Testis (tissue), 3 donors: ENCODE measurements around the gene ANKS6. TPM values are rescaled to one million over a fixed set of nuclear protein-coding genes. Genes with fewer than 3 reads are reported as not detected.

Source experiments
- DNase-seq: peaks from one replicate; pipeline ENCODE4 v3.0.0-alpha.2; 2019
- H3K27ac ChIP-seq, 2 donors: fragments of 200-600 bp; sonication (generic); one replicate each; pipeline ENCODE4 v1.5.1; 2019
- H3K27me3 ChIP-seq: fragments of 200-600 bp; sonication (generic); one replicate; pipeline ENCODE4 v1.5.1; 2019
- H3K36me3 ChIP-seq: fragments of 200-600 bp; sonication (generic); one replicate; pipeline ENCODE4 v1.5.1; 2017; ENCODE audit warnings: low read depth; ENCODE audit errors: missing control alignments
- H3K4me1 ChIP-seq: fragments of 200-600 bp; sonication (generic); one replicate; pipeline ENCODE4 v1.5.1; 2019
- H3K4me3 ChIP-seq, 2 donors: fragments of 200-600 bp; sonication (generic); one replicate each; pipeline ENCODE4 v1.5.1; 2017 to 2019
- H3K9me3 ChIP-seq: fragments of 200-600 bp; sonication (generic); one replicate; pipeline ENCODE4 v1.5.1; 2017
- POLR2A ChIP-seq: fragments of 450-650 bp; IDR thresholded peaks from one replicate; pipeline ENCODE4 v1.6.1; 2017; ENCODE audit warnings: antibody characterized with exemption, mild to moderate bottlenecking, moderate library complexity
- WGBS, 2 donors: methylation state at CpG; one replicate each; pipeline ENCODE4 v1.1.5; 2018; 5-methylcytosine and 5-hydroxymethylcytosine counted together
- intact Hi-C: fragments of 100-400 bp; cut with DNase I; formaldehyde crosslinking; loops from one replicate; pipeline ENCODE4 v1.15.1; 2023; ENCODE audit warnings: low total_unique reads
- polyA plus RNA-seq: library from polyadenylated mRNA; stranded (reverse); fragments of 350-450 nt; fragmentation: Illumina TruSeq; extraction: RNeasy Lipid Tissue Mini Kit (QIAGEN cat#74804); gene quantifications from one replicate; pipeline ENCODE4 v1.2.3, GENCODE V29; 2014; ENCODE audit warnings: low read depth, low replicate concordance; ENCODE audit not compliant: insufficient read depth
- total RNA-seq, 2 donors: library from RNA; depleted of rRNA; stranded (reverse); fragments of >200 nt; gene quantifications; one replicate each; pipeline ENCODE4 v1.2.3, GENCODE V29; 2016
- TF ChIP-seq, protein P1 (sequence below), 3 experiments: fragments of 450-650 bp in 2 of 3; fragments of 200-600 bp in 1 of 3; sonication (generic) in 1 of 3; IDR thresholded peaks; one replicate each; pipeline ENCODE4 v1.5.1; 2016 to 2019; ENCODE audit warnings: antibody characterized with exemption in 3 of 3, mild to moderate bottlenecking in 2 of 3, moderate library complexity in 1 of 3

Gene ANKS6
- total and polyA plus RNA-seq, 3 donors from 2014 or later, result 12.8 to 33.6 (median 24.2) TPM

DNA sequence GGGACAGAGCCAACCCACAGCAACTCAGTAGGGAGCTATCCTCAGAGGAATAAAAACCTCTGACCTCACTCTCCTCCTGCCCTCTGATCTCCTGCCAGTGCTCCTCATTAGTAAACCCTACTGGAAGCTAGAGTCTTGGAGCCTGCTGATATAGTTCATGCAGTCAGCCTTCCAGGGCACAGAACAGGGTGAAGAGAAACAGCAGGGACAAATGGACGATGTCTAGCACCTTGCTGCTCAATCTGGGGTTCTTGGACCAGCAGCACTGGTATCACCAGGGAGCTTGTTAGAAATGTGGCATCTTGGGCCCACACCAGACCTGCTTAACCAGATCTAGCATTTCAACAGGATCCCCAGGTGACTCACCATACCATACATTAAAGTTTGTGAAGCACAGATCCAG, 5.6 kb upstream of the ANKS6 start:
- intact Hi-C loops, result no loop called here
- 60 to 70% methylated on average over 1 of the region's 1 CpG for WGBS, 2 donors
- no peak overlapping the region for H3K27ac ChIP-seq

DNA sequence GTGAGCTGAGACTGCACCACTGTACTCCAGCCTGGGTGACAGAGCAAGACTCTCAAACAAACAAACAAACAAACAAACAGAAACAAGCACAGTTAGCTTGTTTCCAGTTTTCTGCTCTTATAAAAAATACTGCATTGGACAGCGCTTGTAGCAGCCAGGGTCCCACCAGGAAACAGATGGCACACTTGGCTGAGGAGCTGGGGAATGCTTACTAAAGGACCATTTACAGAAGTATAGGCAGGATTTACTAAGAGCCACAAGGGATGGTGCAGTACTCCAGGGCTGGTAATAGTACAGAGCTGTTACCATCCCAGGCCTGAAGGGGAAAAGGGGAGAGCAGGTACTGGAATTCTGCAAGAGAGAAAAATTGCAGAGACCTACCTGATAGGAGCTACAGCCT, 5.2 kb upstream of the ANKS6 start:
- no peak overlapping the region for H3K4me3 ChIP-seq
- H3K36me3 ChIP-seq, result no peaks in the 10 kb centered on the region
- TF ChIP-seq, protein P1, sequence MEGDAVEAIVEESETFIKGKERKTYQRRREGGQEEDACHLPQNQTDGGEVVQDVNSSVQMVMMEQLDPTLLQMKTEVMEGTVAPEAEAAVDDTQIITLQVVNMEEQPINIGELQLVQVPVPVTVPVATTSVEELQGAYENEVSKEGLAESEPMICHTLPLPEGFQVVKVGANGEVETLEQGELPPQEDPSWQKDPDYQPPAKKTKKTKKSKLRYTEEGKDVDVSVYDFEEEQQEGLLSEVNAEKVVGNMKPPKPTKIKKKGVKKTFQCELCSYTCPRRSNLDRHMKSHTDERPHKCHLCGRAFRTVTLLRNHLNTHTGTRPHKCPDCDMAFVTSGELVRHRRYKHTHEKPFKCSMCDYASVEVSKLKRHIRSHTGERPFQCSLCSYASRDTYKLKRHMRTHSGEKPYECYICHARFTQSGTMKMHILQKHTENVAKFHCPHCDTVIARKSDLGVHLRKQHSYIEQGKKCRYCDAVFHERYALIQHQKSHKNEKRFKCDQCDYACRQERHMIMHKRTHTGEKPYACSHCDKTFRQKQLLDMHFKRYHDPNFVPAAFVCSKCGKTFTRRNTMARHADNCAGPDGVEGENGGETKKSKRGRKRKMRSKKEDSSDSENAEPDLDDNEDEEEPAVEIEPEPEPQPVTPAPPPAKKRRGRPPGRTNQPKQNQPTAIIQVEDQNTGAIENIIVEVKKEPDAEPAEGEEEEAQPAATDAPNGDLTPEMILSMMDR (IDR thresholded peaks at IDR 0.05), result no peak
- no peak for TF ChIP-seq POLR2A
- H3K4me1 ChIP-seq, result no peaks in the 10 kb centered on the region
- no peaks in the 10 kb centered on the region for H3K27me3 ChIP-seq
- no peaks in the 10 kb centered on the region for H3K9me3 ChIP-seq
- intact Hi-C loops, result no loop called here
- no peak overlapping the region for H3K27ac ChIP-seq
- WGBS, 2 donors, result 93 to 100% methylated on average over 1 of the region's 1 CpG
- no peak for DNase-seq

More for the DNA sequence above, 5.6 kb upstream of the ANKS6 start:
- H3K27me3 ChIP-seq, result no peaks in the 10 kb centered on the region
- H3K9me3 ChIP-seq, result no peaks in the 10 kb centered on the region
- no peak for TF ChIP-seq POLR2A
- TF ChIP-seq, protein P1 (IDR thresholded peaks at IDR 0.05), result no peak
- H3K4me3 ChIP-seq, result no peak overlapping the region
- no peaks in the 10 kb centered on the region for H3K36me3 ChIP-seq
- no peaks in the 10 kb centered on the region for H3K4me1 ChIP-seq
- no peak for DNase-seq

DNA sequence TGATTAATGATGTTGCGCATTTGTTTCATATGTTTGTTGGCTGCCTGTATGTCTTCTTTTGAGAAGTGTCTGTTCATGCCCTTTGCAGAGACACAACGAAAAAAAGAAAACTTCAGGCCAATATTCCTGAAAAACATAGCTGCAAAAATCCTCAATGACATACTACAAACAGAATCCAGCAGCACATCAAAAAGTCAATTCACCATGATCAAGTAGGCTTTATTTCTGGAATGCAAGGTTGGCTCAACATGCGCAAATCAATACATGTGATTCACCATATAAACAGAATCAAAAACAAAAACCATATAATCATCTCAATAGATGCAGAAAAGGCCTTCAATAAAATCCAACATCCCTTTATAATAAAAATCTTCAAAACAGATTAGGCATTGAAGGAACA, 1.9 kb upstream of the ANKS6 start:
- no peaks in the 10 kb centered on the region for H3K9me3 ChIP-seq
- H3K4me3 ChIP-seq, result no peak overlapping the region
- intact Hi-C loops, result no loop called here
- DNase-seq, result no peak
- peaks cover 6% of the 10 kb centered on the region for H3K4me1 ChIP-seq
- TF ChIP-seq, protein P1 (IDR thresholded peaks at IDR 0.05), result no peak
- no peak for TF ChIP-seq POLR2A
- WGBS, 2 donors, result 94 to 96% methylated on average over 3 of the region's 3 CpGs
- no peaks in the 10 kb centered on the region for H3K36me3 ChIP-seq
- H3K27ac ChIP-seq, result no peak overlapping the region
- no peaks in the 10 kb centered on the region for H3K27me3 ChIP-seq

DNA sequence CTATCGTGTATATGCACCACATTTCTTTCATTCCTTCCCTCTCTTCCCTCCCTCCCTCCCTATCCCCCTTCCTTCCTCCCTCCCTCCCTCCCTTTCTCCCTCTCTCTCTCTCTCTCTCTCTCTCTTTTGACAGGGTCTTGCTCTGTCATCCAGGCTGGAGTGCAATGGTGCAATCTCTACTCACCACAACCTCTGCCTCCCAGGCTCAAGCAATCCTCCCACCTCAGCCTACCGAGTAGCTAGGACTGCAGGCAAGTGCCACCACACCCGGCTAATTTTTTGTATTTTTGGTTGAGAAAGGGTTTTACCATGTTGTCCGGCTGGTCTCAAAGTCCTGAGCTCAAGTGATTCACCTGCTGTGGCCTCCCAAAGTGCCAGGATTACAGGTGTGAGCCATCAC, 1.1 kb upstream of the ANKS6 start:
- WGBS, 2 donors, result 66 to 88% methylated on average over 4 of the region's 4 CpGs
- Histone ChIP-seq H3K27ac (no peak overlapping the region), H3K9me3 (no peaks in the 10 kb centered on the region), H3K4me3 (no peak overlapping the region), H3K27me3 (no peaks in the 10 kb centered on the region), H3K36me3 (no peaks in the 10 kb centered on the region), H3K4me1 (peaks cover 6% of the 10 kb centered on the region)
- no peak for DNase-seq
- intact Hi-C loops, result no loop called here
- TF ChIP-seq, protein P1 (IDR thresholded peaks at IDR 0.05), result no peak
- no peak for TF ChIP-seq POLR2A

DNA sequence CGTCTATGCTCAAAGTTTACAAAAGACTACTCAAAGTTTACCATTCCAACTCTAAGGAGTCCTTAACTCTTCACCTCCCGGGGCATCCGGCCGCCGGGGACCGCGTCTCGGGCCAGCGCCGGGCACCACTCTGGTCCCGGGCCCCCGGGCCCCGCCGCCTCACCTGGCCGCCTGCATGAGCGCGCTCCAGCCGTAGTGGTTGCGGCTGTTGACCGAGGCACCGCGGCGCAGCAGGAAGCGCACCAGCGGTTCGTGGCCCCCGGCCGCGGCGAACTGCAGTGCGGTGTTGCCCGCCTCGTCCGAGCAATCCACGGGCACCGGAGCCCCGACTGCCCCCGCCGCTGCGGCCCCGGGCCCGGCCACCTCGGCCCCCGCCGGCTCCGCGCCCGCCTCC, 388 bp downstream of the ANKS6 start:
- TF ChIP-seq, protein P1 (IDR thresholded peaks at IDR 0.05), result no peak
- no peak for TF ChIP-seq POLR2A
- H3K4me1 ChIP-seq, result peaks cover 11% of the 10 kb centered on the region
- H3K36me3 ChIP-seq, result no peaks in the 10 kb centered on the region
- no peaks in the 10 kb centered on the region for H3K9me3 ChIP-seq
- 0 to 2% methylated on average over 22 to 32 of the region's 48 CpGs for WGBS, 2 donors
- H3K4me3 ChIP-seq, result peak overlapping the region; percentile 67 to 70
- intact Hi-C loops, result no loop called here
- no peaks in the 10 kb centered on the region for H3K27me3 ChIP-seq
- H3K27ac ChIP-seq, result peak overlapping the region in 1 of 2 donors; percentile 64
- DNase-seq, result no peak
